Gastroesophageal sphincter (tissue), 4 donors: ENCODE measurements around the gene C17orf114.

Experiments used
- ATAC-seq: fragments of 150-250 bp; one replicate; pipeline ENCODE4 v1.9.1; 2016; ENCODE audit warnings: mild to moderate bottlenecking, moderate library complexity
- H3K27ac ChIP-seq, 4 donors: fragments of 200-600 bp; sonication (generic) in 3 of 4; 1 replicate in 3 of 4; 2 replicates in 1 of 4; pipeline ENCODE4 v1.5.1; 2016 to 2019
- H3K27me3 ChIP-seq: fragments of 200-600 bp; sonication (generic); one replicate; pipeline ENCODE4 v1.5.1; 2019
- H3K36me3 ChIP-seq, 2 donors: fragments of 200-600 bp; sonication (generic); one replicate each; pipeline ENCODE4 v1.5.1; 2019; ENCODE audit warnings: control low read depth in 1 of 2
- H3K4me1 ChIP-seq, 3 donors: fragments of 200-600 bp; sonication (generic); 1 replicate in 2 of 3; 2 replicates in 1 of 3; pipeline ENCODE4 v1.5.1; 2016 to 2019; ENCODE audit warnings: control low read depth in 2 of 3
- H3K4me3 ChIP-seq, 2 donors: fragments of 200-600 bp; sonication (generic); one replicate each; pipeline ENCODE4 v1.5.1; 2019; ENCODE audit warnings: mild to moderate bottlenecking in 1 of 2, moderate library complexity in 1 of 2
- H3K9me3 ChIP-seq, 3 donors: fragments of 200-600 bp; sonication (generic); one replicate each; pipeline ENCODE4 v1.5.1; 2017 to 2019; ENCODE audit warnings: control low read depth in 2 of 3
- EP300 ChIP-seq: sonication (generic); formaldehyde crosslinking; IDR thresholded peaks from one replicate; pipeline ENCODE4 v1.6.1; 2017; ENCODE audit warnings: antibody characterized with exemption, mild to moderate bottlenecking
- POLR2A ChIP-seq, 2 donors: fragments of 450-650 bp; IDR thresholded peaks; one replicate each; pipeline ENCODE4 v1.6.1; 2017; ENCODE audit warnings: antibody characterized with exemption in 2 of 2, mild to moderate bottlenecking in 2 of 2, moderate library complexity in 1 of 2
- POLR2AphosphoS5 ChIP-seq: sonication (generic); formaldehyde crosslinking; IDR thresholded peaks from one replicate; pipeline ENCODE4 v1.6.1; 2017; ENCODE audit warnings: antibody characterized with exemption
- WGBS, 2 donors: methylation state at CpG; one replicate each; pipeline ENCODE4 v1.1.5; 2018; ENCODE audit warnings: low coverage in 1 of 2; 5-methylcytosine and 5-hydroxymethylcytosine counted together
- TF ChIP-seq, protein P1 (sequence below), 4 experiments: fragments of 200-600 bp in 2 of 4; fragments of 450-650 bp in 2 of 4; sonication (generic) in 1 of 4; IDR thresholded peaks; one replicate each; pipeline ENCODE4 v1.5.1; 2017 to 2019; ENCODE audit warnings: antibody characterized with exemption in 4 of 4, mild to moderate bottlenecking in 2 of 4, moderate library complexity in 2 of 4

Gene C17orf114

DNA sequence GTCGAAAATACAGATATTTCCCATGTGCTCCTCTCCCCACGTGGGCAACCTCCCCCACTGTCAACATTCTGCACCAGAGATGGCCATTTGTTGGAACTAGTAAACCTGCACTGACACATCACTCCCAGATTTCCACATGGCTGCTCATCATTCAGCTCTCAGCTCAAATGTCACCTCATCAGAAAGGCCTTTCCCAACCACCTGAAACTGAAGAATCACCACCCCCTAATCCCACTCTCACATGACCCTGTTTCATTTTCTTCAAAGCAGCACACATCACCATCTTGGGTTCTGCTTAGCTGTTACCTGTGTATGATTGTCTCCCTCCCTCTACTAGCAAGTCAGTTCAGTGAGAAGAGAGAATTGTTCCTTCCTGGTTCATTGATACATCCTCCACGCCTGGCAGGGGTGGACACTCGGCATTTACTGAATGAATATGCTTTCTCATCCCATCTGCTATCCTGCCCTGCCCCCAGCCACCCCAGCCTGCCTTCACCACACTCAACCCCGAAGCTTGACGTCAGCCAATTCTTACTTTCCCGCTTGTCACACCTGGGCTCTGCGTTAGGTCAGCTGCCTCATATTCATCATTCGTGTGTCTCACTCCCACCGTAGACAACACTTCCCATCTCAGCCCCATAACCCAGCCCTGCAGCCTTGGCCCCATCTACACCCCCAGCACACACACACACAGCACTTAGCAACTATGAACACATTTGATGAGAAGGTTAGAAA is 1.5 kb downstream of the C17orf114 start:
- Histone ChIP-seq H3K36me3 (peaks cover 0 to 27% of the 10 kb centered on the region in 2 donors), H3K9me3 (no peaks in the 10 kb centered on the region), H3K27ac (no peak overlapping the region), H3K4me3 (no peak overlapping the region), H3K27me3 (no peaks in the 10 kb centered on the region), H3K4me1 (peaks cover 0 to 17% (median 9%) of the 10 kb centered on the region in 3 donors)
- TF ChIP-seq POLR2A (IDR thresholded peaks at IDR 0.05) (no peak), POLR2AphosphoS5 (no peak), EP300 (no peak)
- no peak for ATAC-seq
- WGBS, 2 donors = 54 to 87% methylated on average over 6 to 10 of the region's 10 CpGs

GRCh38 chr17:4796552-4796920 is 5.6 kb downstream of the C17orf114 start:
- no peak for TF ChIP-seq POLR2A (IDR thresholded peaks at IDR 0.05)
- no peak for TF ChIP-seq EP300
- TF ChIP-seq, protein P1, sequence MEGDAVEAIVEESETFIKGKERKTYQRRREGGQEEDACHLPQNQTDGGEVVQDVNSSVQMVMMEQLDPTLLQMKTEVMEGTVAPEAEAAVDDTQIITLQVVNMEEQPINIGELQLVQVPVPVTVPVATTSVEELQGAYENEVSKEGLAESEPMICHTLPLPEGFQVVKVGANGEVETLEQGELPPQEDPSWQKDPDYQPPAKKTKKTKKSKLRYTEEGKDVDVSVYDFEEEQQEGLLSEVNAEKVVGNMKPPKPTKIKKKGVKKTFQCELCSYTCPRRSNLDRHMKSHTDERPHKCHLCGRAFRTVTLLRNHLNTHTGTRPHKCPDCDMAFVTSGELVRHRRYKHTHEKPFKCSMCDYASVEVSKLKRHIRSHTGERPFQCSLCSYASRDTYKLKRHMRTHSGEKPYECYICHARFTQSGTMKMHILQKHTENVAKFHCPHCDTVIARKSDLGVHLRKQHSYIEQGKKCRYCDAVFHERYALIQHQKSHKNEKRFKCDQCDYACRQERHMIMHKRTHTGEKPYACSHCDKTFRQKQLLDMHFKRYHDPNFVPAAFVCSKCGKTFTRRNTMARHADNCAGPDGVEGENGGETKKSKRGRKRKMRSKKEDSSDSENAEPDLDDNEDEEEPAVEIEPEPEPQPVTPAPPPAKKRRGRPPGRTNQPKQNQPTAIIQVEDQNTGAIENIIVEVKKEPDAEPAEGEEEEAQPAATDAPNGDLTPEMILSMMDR (IDR thresholded peaks at IDR 0.05) = no peak
- no peak for TF ChIP-seq POLR2AphosphoS5
- H3K27me3 ChIP-seq = no peaks in the 10 kb centered on the region
- peak overlapping the region; percentile 64 to 78 for H3K4me3 ChIP-seq
- ATAC-seq = no peak
- WGBS, 2 donors = 0% methylated on average over 3 to 7 of the region's 7 CpGs
- H3K9me3 ChIP-seq = no peaks in the 10 kb centered on the region
- H3K36me3 ChIP-seq = peaks cover 0 to 27% of the 10 kb centered on the region in 2 donors
- peak overlapping the region; percentile 25 to 91 (median 84) for H3K27ac ChIP-seq
- H3K4me1 ChIP-seq = peaks cover 0 to 17% (median 9%) of the 10 kb centered on the region in 3 donors

- no peak for ATAC-seq
- 94% methylated on average over 1 of the region's 1 CpG; no CpG with 5 or more reads in 1 of the 2 donors for WGBS, 2 donors
- TF ChIP-seq POLR2AphosphoS5 = no peak
- TF ChIP-seq, protein P1 (IDR thresholded peaks at IDR 0.05) = no peak
- Histone ChIP-seq H3K36me3 (peaks cover 0 to 27% of the 10 kb centered on the region in 2 donors), H3K4me1 (peaks cover 0 to 23% (median 9%) of the 10 kb centered on the region in 3 donors), H3K4me3 (no peak overlapping the region), H3K9me3 (no peaks in the 10 kb centered on the region), H3K27ac (peak overlapping the region in 3 of 4 donors; percentile 82 to 91 (median 86)), H3K27me3 (no peaks in the 10 kb centered on the region)
Measured at GRCh38 chr17:4795168-4795567, 7.0 kb downstream of the C17orf114 start.

DNA sequence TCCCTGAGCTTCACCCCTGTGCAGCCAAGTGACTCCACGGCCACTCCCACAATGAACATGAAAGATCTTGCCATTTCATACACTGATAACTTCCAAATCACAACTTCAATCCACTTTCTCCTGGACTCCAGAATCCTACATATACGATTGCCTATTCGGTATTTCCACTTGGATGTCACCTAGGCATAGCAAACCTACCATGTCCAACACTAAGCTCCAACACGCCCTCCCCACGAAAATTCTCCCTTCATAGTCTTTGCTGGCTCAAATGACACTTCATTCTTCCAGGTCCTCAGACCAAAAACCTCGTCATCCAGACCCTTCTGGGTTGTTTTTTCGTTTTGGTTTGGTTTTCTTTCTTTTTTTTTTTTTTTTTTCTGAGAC is 11.4 kb downstream of the C17orf114 start:
- no peak for ATAC-seq

DNA sequence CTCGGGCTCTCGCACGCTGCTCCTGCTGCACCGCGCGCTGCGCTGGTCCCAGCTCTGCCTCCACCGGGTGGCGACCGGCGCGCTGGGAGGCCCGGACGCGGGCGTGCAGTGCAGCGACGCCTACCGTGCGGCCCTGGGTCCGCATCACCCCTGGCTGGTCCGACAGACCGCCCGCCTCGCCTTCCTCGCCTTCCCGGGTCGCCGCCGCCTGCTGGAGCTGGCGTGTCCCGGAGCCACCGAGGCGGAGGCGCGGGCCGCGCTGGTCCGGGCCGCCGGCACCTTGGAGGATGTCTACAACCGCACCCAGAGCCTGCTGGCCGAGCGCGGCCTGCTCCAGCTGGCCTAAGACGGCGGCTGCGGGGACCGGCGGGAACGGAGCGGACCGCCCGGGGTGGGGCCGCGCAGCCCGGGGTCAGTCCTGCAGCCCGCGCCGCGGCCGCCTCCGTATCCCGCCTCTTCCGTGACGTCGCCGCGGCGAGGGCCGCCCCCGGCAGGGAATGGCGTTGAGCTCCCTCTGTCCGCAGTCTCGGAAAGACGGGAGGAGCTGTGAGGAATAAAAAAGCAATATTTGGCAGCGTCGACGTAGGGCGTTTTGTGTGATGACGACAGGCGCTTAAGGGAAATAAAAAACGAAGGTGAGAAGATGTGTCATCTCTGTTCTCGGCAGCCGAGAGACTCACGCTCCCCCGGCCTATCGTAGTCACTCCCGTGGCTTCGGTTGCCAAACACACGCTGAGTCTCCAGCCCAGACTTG is 12.0 kb downstream of the C17orf114 start:
- no CpG with 5 or more reads among the region's 91 CpGs for WGBS, 2 donors
- TF ChIP-seq POLR2A (IDR thresholded peaks at IDR 0.05) (peak; percentile 83 to 96), POLR2AphosphoS5 (peak; percentile 85), EP300 (no peak)
- TF ChIP-seq, protein P1 (IDR thresholded peaks at IDR 0.05) = peak in 3 of 4 experiments; percentile 88 to 93 (median 92)
- peak overlapping the region; percentile 71 to 98 (median 96) for H3K27ac ChIP-seq
- peaks cover 12% of the 10 kb centered on the region for H3K27me3 ChIP-seq
- H3K4me3 ChIP-seq = peak overlapping the region; percentile 65 to 81
- peaks cover 0 to 50% (median 28%) of the 10 kb centered on the region in 3 donors for H3K4me1 ChIP-seq
- ATAC-seq = peak; percentile 96
- no peaks in the 10 kb centered on the region for H3K36me3 ChIP-seq
- no peaks in the 10 kb centered on the region for H3K9me3 ChIP-seq

More for the DNA sequence above, 11.4 kb downstream of the C17orf114 start:
- 39 to 42% methylated on average over 6 to 7 of the region's 7 CpGs for WGBS, 2 donors
- TF ChIP-seq EP300 = no peak
- TF ChIP-seq, protein P1 (IDR thresholded peaks at IDR 0.05) = no peak
- TF ChIP-seq POLR2A (IDR thresholded peaks at IDR 0.05) = no peak
- no peak for TF ChIP-seq POLR2AphosphoS5
- Histone ChIP-seq H3K4me1 (peaks cover 0 to 44% (median 23%) of the 10 kb centered on the region in 3 donors), H3K27ac (peak overlapping the region; percentile 71 to 98 (median 96)), H3K4me3 (peak overlapping the region; percentile 65 to 81), H3K36me3 (no peaks in the 10 kb centered on the region), H3K9me3 (no peaks in the 10 kb centered on the region), H3K27me3 (peaks cover 6% of the 10 kb centered on the region)
